DMS153 treated with DMSO at 0.1 percent for 48 hours (cell line): Measurements from ENCODE around the gene NCL.
"Not testable (repeated sequence)": the region's sequence is repeated elsewhere in the genome, so short reads cannot be mapped to it uniquely, and the experiment has no call there.

ENCODE experiments used
- DNase-seq: peaks from one replicate; lab custom pipeline; 2025; ENCODE audit not compliant: unreplicated experiment; lab: John Stamatoyannopoulos, UW

The NCL gene

DNA sequence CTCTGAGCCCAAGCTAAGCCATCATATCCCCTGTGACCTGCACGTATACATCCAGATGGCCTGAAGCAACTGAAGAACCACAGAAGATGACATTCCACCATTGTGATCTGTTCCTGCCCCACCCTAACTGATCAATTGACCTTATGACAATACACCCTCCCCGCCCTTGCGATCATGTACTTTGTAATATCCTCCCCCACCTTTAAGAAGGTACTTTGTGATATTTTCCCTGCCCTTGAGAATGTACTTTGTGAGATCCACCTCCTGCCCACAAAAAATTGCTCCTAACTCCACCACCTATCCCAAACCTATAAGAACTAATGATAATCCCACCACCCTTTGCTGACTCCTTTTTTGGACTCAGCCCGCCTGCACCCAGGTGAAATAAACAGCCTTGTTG lies 33.8 kb downstream of the NCL start:
- not testable (repeated sequence) for DNase-seq

DNA sequence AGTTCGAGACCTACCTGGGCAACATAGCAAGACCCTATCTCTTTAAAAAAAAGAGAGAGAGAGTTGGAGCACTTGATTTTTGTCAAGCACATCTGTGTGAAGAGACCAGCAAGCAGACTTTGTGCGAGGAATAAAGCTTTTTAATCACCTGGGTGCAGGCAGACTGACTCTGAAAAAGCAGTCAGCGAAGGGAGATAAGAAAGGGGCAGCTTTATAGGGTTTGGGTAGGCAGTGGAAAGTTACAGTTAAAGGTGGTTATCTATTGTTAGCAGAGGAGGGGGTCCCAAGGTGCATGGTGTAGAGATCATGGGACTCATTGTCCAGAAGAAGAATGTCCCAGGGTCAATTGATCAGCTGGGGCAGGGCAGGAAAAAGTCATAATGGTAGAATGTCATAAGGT lies 34.4 kb downstream of the NCL start:
- DNase-seq = no peak

DNA sequence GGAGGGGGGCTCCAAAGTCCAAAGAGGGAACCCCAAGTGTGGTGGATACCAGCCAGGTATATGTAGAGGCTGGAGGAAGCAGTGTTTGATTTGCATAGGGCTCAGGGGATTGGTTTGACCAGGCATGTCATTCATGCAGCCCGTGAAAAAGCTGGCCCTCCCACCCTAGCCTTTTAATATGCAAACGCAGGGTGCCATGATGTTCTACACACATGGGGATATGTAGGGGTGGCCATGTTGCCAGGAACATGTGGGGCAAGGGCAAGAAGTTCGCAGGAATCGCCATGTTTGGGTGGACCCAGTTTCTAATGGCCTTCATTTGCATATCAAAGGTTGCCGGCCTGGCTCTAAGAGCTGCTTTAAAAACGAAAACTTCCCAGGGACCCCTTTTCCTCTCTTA lies 35.1 kb downstream of the NCL start:
- no peak for DNase-seq

DNA sequence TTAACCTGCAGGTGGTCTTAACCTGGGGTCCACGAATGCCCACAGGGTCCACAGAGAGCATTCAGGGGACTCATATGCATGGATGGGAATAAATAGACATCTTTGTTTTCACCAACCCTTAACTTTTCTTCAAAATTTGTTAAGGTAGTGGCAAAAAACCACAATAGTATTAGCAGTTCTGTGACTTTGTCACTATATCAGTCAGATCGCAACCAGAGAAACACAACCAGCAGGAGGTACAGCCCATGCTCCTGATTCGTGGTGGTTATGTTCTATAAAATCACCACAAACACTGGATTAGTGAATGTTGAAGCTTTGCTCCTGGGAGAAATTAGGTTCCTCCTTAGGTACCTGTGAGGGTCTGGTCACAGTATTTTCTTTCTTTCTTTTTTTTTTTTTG lies 37.2 kb downstream of the NCL start:
- DNase-seq = no peak

DNA sequence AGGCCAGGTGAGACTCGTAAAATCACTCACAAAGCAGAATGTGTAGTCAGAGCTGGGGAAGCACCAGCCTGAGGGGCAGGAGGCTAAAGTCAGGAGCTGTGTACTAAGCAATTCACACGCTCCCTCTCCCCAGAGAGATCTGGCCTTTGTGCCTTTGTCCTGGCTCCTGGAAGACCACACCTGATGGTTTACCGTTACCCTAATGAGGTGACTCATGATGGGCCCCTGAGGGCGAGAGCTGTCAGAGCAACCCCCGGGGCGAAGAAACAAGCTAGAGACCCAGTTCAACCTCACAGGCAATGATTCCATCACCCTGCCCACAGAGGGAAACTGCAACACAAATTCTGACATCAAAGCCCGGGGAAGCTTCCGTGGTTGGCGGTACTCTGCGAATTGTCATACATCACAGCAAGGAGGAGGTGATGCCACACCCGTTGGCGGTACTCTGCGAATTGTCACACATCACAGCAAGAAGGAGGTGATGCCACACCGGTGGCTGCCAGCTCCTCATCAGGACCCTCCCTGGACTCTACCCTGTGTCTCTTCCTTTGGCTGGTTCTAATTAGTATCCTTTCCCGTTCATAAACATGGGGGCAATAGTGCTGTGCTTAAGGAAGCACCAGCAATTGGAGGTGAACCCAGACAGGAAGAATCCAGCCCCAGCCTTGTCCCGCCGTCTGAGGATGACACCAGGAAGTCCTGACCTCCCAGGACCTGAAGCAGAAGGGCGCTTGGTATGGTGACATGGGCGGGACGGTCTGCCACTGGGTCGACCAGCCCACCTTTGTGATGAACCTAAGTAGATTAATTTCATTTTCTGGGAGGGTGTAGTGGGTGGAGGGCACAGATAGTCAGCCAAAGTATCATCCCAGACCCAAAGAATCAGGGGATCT lies 38.2 kb downstream of the NCL start:
- no peak for DNase-seq

DNA sequence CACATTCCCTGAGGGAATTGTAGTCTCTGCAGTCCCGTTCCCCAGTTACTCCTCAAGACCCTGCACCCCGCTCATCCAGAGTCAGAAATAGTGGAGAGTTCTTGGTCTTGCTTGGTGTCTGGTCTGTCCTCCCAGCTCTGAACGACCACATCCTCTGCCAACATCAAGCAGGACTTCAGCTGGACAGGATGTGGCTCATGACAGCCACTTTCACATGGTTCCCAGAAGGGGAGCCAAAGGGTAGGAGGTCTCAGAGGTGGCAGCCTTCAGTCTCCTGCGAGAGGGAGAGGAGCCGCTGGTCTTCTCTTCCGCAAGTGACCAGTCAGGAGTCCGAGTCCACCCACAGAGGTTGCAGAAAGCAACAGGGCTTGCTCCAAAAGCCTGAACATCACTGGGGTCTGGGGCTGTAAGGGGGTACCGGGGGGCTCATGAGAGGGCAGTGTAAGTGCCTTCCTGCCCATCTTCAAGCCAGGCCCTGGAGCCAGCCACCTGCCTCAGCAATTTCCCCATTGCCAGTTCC lies 38.9 kb downstream of the NCL start:
- DNase-seq = no peak

DNA sequence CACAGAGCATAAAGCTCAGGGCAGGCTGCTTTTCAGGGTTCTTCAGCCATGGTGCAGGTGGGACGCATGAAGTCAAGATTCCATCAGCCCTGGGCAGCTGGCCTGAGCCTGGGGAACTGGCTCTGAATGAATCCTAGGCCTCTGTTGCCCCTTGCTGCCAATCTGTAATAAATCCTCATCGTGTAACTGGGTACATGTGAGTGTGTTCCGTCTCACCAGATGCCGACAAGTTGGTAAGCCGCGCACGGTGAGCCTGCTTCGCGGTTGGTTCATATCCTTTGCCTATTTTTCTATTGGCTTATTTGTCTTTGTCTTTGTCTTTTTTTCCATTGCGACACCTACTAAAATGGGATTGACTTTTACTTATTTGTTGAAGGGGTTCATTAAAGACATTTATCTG lies 41.1 kb downstream of the NCL start:
- DNase-seq = no peak

DNA sequence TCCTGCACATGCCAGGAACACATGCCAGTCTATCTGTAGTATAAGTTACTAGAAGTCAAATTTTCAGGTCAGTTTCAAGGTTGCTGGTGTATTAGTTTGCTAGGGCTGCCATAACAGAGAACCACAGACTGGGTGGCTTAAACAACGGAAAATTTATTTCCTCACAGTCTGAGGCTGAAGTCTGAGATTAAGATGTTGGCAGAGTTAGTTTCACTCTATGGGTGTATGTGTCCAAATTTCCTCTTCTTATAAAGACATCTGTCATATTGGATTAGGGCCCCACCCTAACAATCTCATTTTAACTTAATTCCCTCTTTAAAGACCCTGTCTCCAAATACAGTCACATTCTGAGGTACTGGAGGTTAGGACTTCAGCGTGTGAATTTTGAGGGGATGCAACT lies 42.2 kb downstream of the NCL start:
- DNase-seq = no peak

DNA sequence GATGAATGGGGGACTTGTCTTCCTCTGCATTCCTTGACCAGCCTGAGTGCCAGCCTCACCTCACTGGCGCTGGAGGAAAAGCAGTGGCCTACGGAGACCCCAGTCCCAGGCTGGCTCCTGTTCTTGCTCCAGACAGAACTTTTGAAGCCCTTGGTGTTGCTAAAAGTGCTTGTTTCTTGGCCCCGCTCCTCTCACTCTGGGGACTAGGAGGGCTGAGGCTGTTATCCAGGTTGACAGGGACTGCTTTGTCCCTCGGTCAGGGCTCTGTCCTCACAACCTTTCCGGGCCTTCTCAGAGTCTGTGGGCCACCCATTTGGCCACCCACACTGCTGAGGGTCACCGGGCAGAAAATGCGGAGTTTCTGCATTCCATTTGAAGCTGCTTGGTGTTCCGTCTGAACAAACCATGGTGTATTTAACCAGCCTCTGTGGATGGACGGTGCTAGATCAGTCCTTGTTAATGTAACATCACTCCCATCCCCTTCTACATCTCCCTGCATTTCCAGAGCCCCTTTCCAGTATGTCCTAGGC lies 43.2 kb downstream of the NCL start:
- DNase-seq = no peak

DNA sequence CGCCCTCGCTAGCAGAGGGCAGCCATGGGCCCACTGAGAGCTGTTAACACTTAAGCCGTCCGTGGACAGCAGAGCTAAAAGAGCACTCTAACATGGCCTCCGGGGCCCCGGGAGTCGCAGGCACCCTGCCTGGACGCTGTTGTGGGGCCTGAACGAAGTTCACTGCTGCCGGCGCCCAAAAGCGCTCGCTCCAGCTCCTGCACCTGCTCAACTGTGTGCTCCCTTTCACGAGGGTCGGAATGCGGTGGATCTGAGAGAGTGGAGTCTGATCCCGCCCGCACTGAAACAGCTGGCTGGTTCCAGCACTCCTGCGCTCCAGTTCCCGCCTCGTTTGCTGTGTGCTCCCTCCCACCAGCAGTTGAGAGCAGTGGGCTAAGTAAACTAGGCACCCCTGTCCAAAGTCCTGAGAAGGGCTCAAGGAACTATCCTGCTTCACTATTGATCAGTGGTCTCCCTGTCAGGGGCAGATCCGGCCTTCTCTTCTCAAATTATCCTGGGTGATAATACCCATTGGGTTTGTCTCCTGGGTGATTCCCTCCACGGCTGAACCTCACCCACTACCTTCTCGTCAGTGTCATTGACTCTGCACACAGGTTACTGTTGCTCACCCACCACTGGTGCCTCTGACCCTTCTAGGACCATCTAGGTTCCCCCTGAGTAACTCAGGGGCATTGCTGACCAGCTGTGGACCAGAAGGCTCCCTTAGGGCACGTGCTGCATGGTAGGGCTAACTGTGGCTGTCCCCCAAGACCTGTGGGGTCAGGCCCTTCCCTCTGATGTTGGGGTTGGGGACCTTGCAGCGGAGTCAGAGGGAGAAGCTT lies 45.3 kb downstream of the NCL start:
- DNase-seq = no peak

DNA sequence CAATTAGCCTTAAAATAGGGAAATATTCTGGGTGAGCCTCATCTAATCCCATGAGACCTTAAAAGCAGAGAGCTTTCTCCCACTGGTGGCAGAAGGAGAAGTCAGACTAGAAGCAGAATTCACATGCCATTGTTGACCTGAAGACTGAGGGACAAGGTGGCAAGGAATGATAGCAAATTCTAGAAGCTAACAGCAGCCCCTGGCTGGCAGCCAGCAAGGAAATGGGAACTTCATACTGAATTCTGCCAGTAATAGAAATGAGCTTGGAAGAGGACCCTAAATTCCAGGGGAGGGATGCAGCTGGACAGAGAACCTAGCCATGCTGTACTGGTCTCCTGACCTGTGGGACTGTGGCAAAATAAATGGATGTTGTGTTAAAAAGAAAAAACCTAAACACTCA lies 49.3 kb downstream of the NCL start:
- DNase-seq = no peak

DNA sequence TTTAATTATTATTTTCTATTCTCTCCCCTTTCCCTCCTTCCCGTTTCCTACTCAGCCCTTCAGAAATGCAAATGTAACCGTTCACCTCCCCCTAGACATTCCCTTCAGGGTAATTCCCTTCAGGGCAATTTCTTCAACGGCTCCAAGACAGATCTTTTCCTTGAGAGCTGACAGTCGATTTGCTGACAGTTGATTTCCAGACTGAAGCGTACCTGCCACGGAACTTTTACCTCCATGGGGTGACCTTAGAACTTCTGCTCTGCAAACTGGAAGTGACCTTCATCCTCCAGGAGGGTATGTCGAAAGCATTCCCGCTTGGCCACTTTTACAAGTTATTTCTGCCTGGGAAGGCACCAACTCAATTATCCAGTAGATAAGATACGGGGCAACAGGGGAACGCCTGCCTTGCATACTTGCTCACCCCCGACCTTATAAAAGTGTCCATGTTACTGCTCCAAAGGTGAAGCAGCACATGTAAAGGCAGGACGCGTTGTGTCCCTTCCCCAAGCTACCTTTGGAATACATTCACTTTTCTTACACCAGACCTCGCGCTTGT lies 50.3 kb downstream of the NCL start:
- DNase-seq = no peak

DNA sequence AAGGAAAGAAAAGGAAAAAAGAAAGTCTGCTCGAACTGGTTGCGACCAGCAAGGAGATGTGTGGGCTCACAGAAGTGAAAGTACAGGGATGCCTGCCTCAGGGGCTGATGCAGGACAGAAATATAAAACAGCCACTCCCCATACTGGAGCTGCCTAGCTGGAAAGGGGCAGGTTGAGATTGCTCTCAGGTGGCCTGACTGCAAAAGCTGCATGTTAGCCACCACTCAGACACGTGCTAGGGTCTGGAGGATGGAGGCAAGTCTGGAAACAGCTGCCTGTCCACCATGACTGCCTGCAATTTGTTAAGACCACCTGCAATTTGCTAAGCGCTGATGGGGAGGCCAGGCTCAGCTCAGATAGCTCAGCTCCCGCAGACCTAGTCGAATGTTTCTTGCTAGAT lies 50.8 kb downstream of the NCL start:
- no peak for DNase-seq

DNA sequence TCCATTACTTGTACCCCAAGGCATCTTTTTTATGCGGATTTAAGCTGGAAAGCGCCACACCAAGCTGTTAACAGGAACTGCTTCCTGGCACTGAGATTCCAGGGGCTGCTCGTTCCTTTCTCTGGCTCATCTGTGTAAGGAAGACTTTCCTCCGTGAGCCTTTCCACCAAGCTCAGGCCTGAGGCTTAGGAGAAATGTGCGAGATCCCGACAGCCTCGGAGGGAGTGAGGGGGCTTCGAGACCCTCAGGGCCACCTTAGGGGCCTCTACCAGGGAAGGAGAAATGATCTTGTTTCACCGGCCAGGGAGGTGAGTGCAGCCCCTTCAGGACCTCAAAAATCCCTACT lies 51.7 kb downstream of the NCL start:
- DNase-seq = no peak

DNA sequence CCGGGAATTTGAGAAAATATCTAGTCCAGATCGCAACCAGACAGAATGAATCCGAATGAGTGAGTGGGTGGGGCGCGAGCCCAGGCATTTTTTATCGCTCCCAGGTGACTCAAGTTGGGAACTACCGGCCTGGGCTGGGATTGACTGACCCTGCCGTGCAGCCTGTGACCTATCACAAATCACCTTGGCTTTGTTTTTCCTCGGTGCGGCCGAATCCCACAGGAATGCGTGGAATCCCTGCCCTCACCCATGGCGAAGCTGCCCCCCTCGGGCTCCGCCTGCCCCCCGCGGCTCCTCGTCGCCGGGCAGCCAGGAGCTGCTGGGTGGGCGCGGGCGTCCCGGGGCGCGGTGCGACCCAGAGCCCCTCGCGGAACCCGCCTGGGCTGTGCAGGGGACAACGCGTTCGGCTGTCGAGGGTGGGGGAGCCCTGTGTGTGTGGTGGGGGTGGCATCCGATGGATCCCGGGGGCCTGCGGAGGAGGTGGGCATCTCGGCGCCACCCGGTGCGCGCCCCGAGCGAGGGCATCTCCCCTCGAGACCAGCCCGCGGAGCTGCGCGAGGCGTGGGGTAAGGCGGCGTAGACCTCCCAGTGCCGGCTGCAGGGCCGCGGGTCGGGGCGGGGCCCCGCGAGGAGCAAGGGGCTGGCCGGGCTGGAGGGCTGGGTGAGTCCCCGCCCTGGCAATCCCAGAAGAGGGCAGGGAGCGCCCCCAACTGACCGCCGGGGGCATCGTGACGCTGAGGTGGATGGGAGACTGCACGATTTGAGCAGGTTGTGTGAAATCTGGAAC lies 52.3 kb downstream of the NCL start:
- peak; percentile 55 for DNase-seq

DNA sequence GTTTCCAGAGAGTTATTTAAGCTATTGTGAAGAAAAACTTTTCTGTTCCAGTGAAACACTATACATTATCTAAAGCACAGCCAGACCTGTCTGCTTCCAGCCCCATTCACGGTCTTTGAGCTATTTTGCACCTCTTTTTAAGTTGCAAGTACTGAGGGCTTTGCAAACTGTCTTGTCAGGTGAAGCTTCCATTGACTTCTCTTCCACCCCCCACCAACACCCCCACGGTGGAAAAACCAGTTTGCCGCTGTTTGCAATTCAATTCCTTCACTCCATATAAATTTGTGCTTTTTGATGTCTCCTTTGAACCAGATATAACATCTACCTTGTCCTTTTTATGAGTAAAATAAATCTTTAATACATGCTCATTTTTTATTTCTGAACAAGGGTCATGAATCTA lies 53.0 kb downstream of the NCL start:
- DNase-seq = no peak

DNA sequence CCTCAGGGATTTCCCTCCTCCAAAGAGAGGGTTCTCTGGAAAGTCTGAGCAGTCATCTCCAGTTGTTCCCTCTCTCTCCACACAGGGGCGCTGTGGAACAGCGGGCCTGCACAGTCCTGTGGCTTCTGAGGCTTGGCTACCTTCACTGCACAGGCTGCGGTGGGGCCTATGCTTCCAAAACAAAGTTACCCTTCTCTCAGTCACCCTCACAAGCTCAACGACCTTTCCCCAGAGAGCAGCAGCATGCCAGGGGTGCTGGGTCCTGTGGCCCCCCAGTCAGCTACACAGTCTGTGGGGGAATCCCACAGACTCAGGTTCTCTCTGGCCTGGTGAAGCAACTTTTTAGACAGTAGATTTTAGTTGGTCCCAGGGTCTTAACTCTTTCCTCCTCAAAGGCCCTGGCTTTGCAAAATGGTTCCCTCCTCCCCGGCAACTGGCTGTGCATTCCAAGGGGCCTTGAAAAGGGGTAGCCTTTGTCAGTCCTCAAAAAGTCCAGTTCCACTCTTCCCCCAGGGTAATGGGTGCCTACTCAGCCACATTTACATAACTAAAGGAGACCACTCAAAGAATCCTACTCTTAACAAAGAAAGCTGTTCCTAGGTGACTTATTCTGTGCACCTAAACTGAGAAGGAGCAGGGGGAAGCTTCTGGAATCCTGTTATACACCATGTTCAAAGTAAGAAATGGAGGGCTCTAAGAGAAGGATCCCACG lies 53.8 kb downstream of the NCL start:
- no peak for DNase-seq

DNA sequence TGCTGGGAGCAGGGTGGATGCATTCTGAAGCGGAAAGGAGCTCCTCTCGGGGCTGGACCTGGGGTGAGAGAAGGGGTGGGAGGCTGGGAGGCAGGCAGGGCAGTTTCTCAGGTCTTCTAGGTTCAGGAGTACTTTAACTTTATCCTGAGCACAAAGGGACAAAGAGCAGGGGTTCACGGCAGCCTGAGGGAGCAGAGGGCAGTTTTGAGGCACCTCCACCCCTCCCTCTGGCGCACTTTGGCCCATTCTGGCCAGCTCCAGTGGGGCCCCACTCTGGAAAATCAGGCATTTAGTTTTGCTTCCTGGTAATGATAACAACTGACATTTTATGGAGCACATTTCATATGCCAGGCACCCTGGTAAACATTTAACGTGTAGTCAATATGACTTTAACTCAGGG lies 54.5 kb downstream of the NCL start:
- no peak for DNase-seq

DNA sequence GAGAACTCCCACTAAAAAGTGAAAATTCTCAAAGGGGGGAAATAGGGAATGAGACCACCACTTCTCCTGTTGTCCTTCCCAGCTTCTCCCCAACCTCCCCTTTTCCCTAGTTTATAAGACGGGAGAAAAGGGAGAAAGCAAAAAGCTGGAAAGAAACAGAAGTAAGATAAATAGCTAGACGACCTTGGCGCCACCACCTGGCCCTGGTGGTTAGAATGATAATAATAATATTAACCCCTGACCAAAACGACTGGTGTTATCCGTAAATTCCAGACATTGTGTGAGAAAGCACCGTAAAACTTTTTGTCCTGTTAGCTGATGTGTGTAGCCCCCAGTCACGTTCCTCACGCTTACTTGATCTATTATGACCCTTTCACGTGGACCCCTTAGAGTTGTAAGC lies 56.0 kb downstream of the NCL start:
- DNase-seq = not testable (repeated sequence)

DNA sequence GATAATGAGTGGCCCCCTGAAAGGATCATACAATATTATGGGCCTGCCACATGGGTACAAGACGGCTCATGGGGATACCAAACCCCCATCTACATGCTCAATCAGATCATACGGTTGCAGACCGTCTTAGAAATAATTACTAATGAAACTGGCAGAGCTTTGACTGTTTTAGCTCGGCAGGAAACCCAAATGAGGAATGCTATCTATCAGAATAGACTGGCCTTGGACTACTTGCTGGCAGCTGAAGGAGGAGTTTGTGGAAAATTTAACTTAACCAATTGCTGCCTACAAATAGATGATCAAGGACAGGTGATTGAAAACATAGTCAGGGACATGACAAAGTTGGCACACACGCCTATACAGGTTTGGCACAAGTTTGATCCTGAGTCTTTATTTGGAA lies 56.6 kb downstream of the NCL start:
- not testable (repeated sequence) for DNase-seq
